CD4-positive, alpha-beta T cell (primary cell): ENCODE data around the gene CD8A. TPM values are rescaled to one million over a fixed set of nuclear protein-coding genes. Genes with fewer than 3 reads are reported as not detected.

ENCODE experiments used
- ATAC-seq: fragments of 200-7000 bp; cut with Tn5 transposase; one replicate; pipeline ENCODE4 v1.10.0; 2022; ENCODE audit warnings: mild to moderate bottlenecking; ENCODE audit not compliant: poor library complexity
- CTCF ChIA-PET: fragments of 350-600 bp; sonication (Branson Sonifier 250); formaldehyde crosslinking; loops from one replicate; lab custom pipeline; 2021; ENCODE audit warnings: antibody characterized with exemption, inconsistent platforms; lab: Charles Lee
- POLR2A ChIA-PET: fragments of 350-600 bp; sonication (Branson Sonifier 250); formaldehyde crosslinking; loops from one replicate; lab custom pipeline; 2021; ENCODE audit warnings: antibody characterized with exemption, inconsistent platforms; lab: Charles Lee
- DNase-seq, 14 experiments: peaks; one replicate each; pipeline ENCODE4 v3.0.0-alpha.2; 2013 to 2020; ENCODE audit warnings: mixed read lengths in 2 of 14
- H3K27ac ChIP-seq, 2 donors: one replicate each; pipeline versions ENCODE4 v1.5.1 to v1.7.0; 2013; ENCODE audit warnings: low read length in 2 of 2, low read depth in 1 of 2, mild to moderate bottlenecking in 1 of 2
- H3K27me3 ChIP-seq, 2 experiments: 1 replicate in 1 of 2; 2 replicates in 1 of 2; pipeline versions ENCODE4 v1.6.1 to v1.7.0; 2013; ENCODE audit warnings: low read length in 2 of 2, control low read depth in 1 of 2, mild to moderate bottlenecking in 1 of 2, moderate library complexity in 1 of 2; ENCODE audit not compliant: insufficient read depth in 2 of 2, control insufficient read depth in 1 of 2
- H3K36me3 ChIP-seq: one replicate; pipeline ENCODE4 v1.6.1; 2013; ENCODE audit warnings: low read length, control low read depth; ENCODE audit not compliant: insufficient read depth
- H3K4me1 ChIP-seq: one replicate; pipeline ENCODE4 v1.6.1; 2013; ENCODE audit warnings: low read length, control low read depth; ENCODE audit not compliant: insufficient read depth
- H3K4me3 ChIP-seq: one replicate; pipeline ENCODE4 v1.5.1; 2013; ENCODE audit warnings: mild to moderate bottlenecking, low read length, moderate library complexity
- H3K9me3 ChIP-seq, 2 experiments: 1 replicate in 1 of 2; 2 replicates in 1 of 2; pipeline versions ENCODE4 v1.6.1 to v1.7.0; 2013; ENCODE audit warnings: low read length in 2 of 2, mild to moderate bottlenecking in 2 of 2, control low read depth in 1 of 2, moderate library complexity in 1 of 2; ENCODE audit not compliant: control insufficient read depth in 1 of 2, insufficient read depth in 1 of 2
- H3K27ac Mint-ChIP-seq: one replicate; pipeline ENCODE4 v1.8.0; 2020; ENCODE audit warnings: mixed read lengths
- H3K27me3 Mint-ChIP-seq: one replicate; pipeline ENCODE4 v1.8.0; 2021; ENCODE audit warnings: mixed read lengths
- H3K36me3 Mint-ChIP-seq: one replicate; pipeline ENCODE4 v1.8.0; 2021; ENCODE audit warnings: low read depth, mixed read lengths
- H3K4me1 Mint-ChIP-seq: one replicate; pipeline ENCODE4 v1.8.0; 2021; ENCODE audit warnings: low read depth, mixed read lengths
- H3K4me3 Mint-ChIP-seq: one replicate; pipeline ENCODE4 v1.8.0; 2020; ENCODE audit warnings: mild to moderate bottlenecking, mixed read lengths
- H3K9me3 Mint-ChIP-seq: one replicate; pipeline ENCODE4 v1.8.0; 2020; ENCODE audit warnings: mixed read lengths
- CTCF ChIP-seq: fragments of 200-600 bp; IDR thresholded peaks from one replicate; pipeline ENCODE4 v1.8.0; 2022; ENCODE audit warnings: antibody characterized with exemption, mild to moderate bottlenecking
- intact Hi-C, 2 experiments: fragments of 100-400 bp; cut with DNase I in 1 of 2; cut with micrococcal nuclease in 1 of 2; formaldehyde crosslinking; loops; one replicate each; pipeline versions ENCODE4 v1.15.1 to v1.9.0; 2023 to 2025; cut with DNase I, micrococcal nuclease
- total RNA-seq, 174 experiments: library from RNA in 2 of 174; stranded (reverse) in 2 of 174; gene quantifications; one replicate each; pipeline ENCODE4 v1.2.3 and lab custom pipeline; 2021 to 2026

CD8A gene
- total RNA-seq, 2 experiments from 2014 or later = 1.3 to 2.1 TPM

DNA sequence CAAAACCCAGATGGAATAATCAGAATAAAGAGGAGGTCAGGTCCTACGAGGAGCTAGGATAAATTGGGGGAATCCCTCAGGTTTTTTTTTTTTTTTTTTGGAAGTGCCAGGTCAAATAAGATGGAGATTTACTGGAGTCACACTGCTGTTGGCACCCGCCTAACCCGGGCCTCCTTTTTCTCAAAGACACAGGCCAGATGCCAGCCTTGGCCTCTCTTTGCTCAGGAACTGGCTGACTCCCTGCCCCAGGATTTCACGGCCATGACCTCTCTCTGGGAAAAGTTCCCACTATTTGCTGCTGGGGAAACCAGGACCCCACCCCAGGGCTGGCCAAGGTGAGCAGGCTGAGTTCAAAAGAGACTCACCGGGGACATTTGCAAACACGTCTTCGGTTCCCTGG is 2.5 kb downstream of the CD8A start:
- POLR2A ChIA-PET = no interaction called here
- H3K4me3 Mint-ChIP-seq = peak overlapping the region; percentile 25
- H3K36me3 Mint-ChIP-seq = no peaks in the 10 kb centered on the region
- Histone ChIP-seq H3K27me3 (peaks cover 45 to 46% of the 10 kb centered on the region in 2 experiments), H3K9me3 (peaks cover 0 to 12% of the 10 kb centered on the region in 2 experiments), H3K27ac (no peak overlapping the region), H3K4me1 (peaks cover 28% of the 10 kb centered on the region), H3K36me3 (no peaks in the 10 kb centered on the region), H3K4me3 (no peak overlapping the region)
- no peak for ATAC-seq
- CTCF ChIA-PET = no interaction called here
- H3K9me3 Mint-ChIP-seq = no peaks in the 10 kb centered on the region
- H3K27ac Mint-ChIP-seq = no peak overlapping the region
- no peak for DNase-seq
- intact Hi-C loops = no loop called here
- peaks cover 48% of the 10 kb centered on the region for H3K27me3 Mint-ChIP-seq
- H3K4me1 Mint-ChIP-seq = peaks cover 21% of the 10 kb centered on the region
- TF ChIP-seq CTCF = no peak

GRCh38 chr2:86787736-86788135 is 3.0 kb downstream of the CD8A start:
- Mint-ChIP-seq H3K4me1 (peaks cover 21% of the 10 kb centered on the region), H3K27ac (no peak overlapping the region), H3K36me3 (no peaks in the 10 kb centered on the region), H3K9me3 (no peaks in the 10 kb centered on the region), H3K27me3 (peaks cover 43% of the 10 kb centered on the region), H3K4me3 (peak overlapping the region; percentile 27)
- POLR2A ChIA-PET = no interaction called here
- CTCF ChIA-PET = no interaction called here
- intact Hi-C loops = no loop called here
- Histone ChIP-seq H3K27me3 (peaks cover 41 to 42% of the 10 kb centered on the region in 2 experiments), H3K27ac (no peak overlapping the region), H3K4me3 (no peak overlapping the region), H3K9me3 (peaks cover 0 to 12% of the 10 kb centered on the region in 2 experiments), H3K4me1 (peaks cover 28% of the 10 kb centered on the region), H3K36me3 (no peaks in the 10 kb centered on the region)
- ATAC-seq = no peak
- DNase-seq = peak in 1 of 14 experiments; percentile 67
- no peak for TF ChIP-seq CTCF

DNA sequence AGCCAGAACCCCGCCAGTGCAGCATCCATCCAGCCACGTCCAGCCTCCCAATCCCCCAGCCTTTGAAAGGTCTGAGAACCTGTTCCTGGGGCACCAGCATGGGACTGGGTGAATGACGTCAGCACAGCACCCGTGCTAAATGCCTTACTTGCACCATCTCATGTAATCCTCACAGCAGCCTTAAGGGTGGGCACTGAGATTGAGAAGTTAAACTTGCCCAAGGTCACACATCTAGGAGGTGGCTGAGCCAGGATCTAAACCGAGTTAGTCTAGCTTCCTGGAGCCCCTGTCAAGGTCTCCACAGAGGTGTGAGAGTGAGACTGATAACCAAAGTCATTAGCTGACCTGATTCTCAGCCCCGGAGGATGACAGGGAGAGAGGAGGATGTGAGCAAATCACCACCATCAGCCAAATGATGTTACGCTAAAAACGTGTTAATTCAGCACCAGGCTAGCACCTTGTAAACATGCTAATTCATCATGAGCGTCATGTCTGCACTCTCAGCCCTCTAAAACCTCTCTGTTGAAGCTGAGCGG is 4.6 kb downstream of the CD8A start:
- H3K27me3 ChIP-seq = peaks cover 25% of the 10 kb centered on the region in 2 experiments
- POLR2A ChIA-PET = no interaction called here
- H3K9me3 ChIP-seq = peaks cover 0 to 12% of the 10 kb centered on the region in 2 experiments
- no peak overlapping the region for H3K27ac Mint-ChIP-seq
- TF ChIP-seq CTCF = no peak
- ATAC-seq = peak; percentile 32
- intact Hi-C loops = no loop called here
- DNase-seq = peak in 2 of 14 experiments; percentile 50 to 91
- peaks cover 13% of the 10 kb centered on the region for H3K4me1 Mint-ChIP-seq
- CTCF ChIA-PET = no interaction called here
- no peaks in the 10 kb centered on the region for H3K9me3 Mint-ChIP-seq
- H3K27me3 Mint-ChIP-seq = peaks cover 30% of the 10 kb centered on the region
- no peak overlapping the region for H3K4me3 ChIP-seq
- H3K27ac ChIP-seq = no peak overlapping the region
- H3K36me3 Mint-ChIP-seq = no peaks in the 10 kb centered on the region
- H3K4me3 Mint-ChIP-seq = no peak overlapping the region
- no peaks in the 10 kb centered on the region for H3K36me3 ChIP-seq
- H3K4me1 ChIP-seq = peaks cover 18% of the 10 kb centered on the region
